Vagina (tissue), 2 donors: ENCODE measurements around the gene SLF2.

ENCODE experiments used
- CTCF ChIP-seq, 3 experiments: fragments of 450-650 bp in 2 of 3; fragments of 200-600 bp in 1 of 3; sonication (generic) in 1 of 3; IDR thresholded peaks; one replicate each; pipeline ENCODE4 v1.5.1; 2017 to 2019; ENCODE audit warnings: antibody characterized with exemption in 3 of 3, mild to moderate bottlenecking in 2 of 3, moderate library complexity in 2 of 3
- POLR2AphosphoS5 ChIP-seq, 2 donors: sonication (generic); formaldehyde crosslinking; IDR thresholded peaks; one replicate each; pipeline ENCODE4 v1.9.0; 2017; ENCODE audit warnings: antibody characterized with exemption in 2 of 2, mild to moderate bottlenecking in 2 of 2, low read depth in 1 of 2; ENCODE audit not compliant: insufficient read depth in 1 of 2

DNA sequence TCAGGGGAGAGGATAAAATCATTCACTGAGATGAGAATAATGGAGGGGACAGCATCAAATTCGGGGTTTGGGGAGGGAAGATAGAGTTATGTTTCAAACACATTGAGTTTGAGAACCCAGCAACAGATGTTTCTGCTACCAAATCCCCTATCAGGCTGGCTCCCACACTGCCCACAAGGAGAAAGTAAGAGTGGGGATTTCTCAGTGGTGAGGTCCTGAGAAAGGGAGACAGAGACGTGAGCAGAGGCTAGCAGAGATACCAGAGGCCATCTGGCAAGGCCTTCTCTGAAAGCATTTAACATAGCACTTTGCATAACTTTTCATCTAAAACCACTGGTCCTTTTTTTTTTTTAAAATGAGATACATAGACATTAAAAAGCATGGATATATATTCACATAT is 7.8 kb upstream of the SLF2 start:
- TF ChIP-seq CTCF (IDR thresholded peaks at IDR 0.05) (no peak), POLR2AphosphoS5 (IDR thresholded peaks at IDR 0.05; ENCODE audit: insufficient read depth in 1 of 2, low read depth in 1 of 2) (no peak)
